Measurements from ENCODE around the gene SLC38A7.

DNA sequence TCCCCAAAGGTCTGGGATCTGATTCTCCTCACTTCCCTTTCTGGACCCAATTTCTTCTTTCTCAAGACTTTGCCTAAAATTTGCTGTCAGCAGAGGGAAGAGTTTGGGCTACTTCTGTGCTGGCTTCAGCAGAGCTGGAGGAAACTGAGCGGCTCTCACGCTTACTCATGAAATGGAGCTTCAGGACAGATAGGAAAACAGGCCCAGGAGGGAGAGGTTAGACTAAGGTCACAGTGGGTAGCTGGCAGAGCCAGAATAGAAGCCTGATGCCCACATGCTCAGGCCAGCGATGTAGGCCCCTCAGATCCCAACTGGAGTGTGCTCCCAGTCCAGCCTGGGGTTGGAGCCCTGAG is 593 bp downstream of the SLC38A7 start:
- TF ChIP-seq, protein P1, sequence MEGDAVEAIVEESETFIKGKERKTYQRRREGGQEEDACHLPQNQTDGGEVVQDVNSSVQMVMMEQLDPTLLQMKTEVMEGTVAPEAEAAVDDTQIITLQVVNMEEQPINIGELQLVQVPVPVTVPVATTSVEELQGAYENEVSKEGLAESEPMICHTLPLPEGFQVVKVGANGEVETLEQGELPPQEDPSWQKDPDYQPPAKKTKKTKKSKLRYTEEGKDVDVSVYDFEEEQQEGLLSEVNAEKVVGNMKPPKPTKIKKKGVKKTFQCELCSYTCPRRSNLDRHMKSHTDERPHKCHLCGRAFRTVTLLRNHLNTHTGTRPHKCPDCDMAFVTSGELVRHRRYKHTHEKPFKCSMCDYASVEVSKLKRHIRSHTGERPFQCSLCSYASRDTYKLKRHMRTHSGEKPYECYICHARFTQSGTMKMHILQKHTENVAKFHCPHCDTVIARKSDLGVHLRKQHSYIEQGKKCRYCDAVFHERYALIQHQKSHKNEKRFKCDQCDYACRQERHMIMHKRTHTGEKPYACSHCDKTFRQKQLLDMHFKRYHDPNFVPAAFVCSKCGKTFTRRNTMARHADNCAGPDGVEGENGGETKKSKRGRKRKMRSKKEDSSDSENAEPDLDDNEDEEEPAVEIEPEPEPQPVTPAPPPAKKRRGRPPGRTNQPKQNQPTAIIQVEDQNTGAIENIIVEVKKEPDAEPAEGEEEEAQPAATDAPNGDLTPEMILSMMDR (IDR thresholded peaks at IDR 0.05) = no peak
- TF ChIP-seq ZFX (IDR thresholded peaks at IDR 0.05; ENCODE audit: borderline replicate concordance) = no peak

Data from 22Rv1 (cell line).